ENCODE results near the gene NSD1.
"Not testable (repeated sequence)": the region's sequence is repeated elsewhere in the genome, so short reads cannot be mapped to it uniquely, and the experiment has no call there.

The NSD1 gene

GRCh38 chr5:177234841-177235240 is 101.3 kb downstream of the NSD1 start:
- DNase-seq = no peak

- no peak for DNase-seq
Observed at GRCh38 chr5:177241768-177242167, 108.2 kb downstream of the NSD1 start.

GRCh38 chr5:177242304-177242703 is 108.7 kb downstream of the NSD1 start:
- no peak for DNase-seq

- no peak for DNase-seq
Observed at GRCh38 chr5:177249761-177250537, 116.4 kb downstream of the NSD1 start.

GRCh38 chr5:177253252-177253651 is 119.7 kb downstream of the NSD1 start:
- DNase-seq = no peak

GRCh38 chr5:177256296-177256695 is 122.7 kb downstream of the NSD1 start:
- no peak for DNase-seq

- not testable (repeated sequence) for DNase-seq
Observed at GRCh38 chr5:177258711-177259110, 125.1 kb downstream of the NSD1 start.

- no peak for DNase-seq
Observed at GRCh38 chr5:177260961-177261360, 127.4 kb downstream of the NSD1 start.

- DNase-seq = no peak
Observed at GRCh38 chr5:177261510-177261909, 127.9 kb downstream of the NSD1 start.

GRCh38 chr5:177264178-177264577 is 130.6 kb downstream of the NSD1 start:
- DNase-seq = no peak

- no peak for DNase-seq
Observed at GRCh38 chr5:177265395-177265794, 131.8 kb downstream of the NSD1 start.

GRCh38 chr5:177269232-177269895 is 135.8 kb downstream of the NSD1 start:
- no peak for DNase-seq

- DNase-seq = no peak
Observed at GRCh38 chr5:177269976-177270375, 136.4 kb downstream of the NSD1 start.

GRCh38 chr5:177270653-177271052 is 137.1 kb downstream of the NSD1 start:
- no peak for DNase-seq

GRCh38 chr5:177271113-177271512 is 137.5 kb downstream of the NSD1 start:
- no peak for DNase-seq

- no peak for DNase-seq
Observed at GRCh38 chr5:177275883-177276282, 142.3 kb downstream of the NSD1 start.

GRCh38 chr5:177276886-177277285 is 143.3 kb downstream of the NSD1 start:
- no peak for DNase-seq

GRCh38 chr5:177288191-177288590 is 154.6 kb downstream of the NSD1 start:
- no peak for DNase-seq

GRCh38 chr5:177290816-177291596 is 157.4 kb downstream of the NSD1 start:
- DNase-seq = no peak

GRCh38 chr5:177291735-177292134 is 158.2 kb downstream of the NSD1 start:
- DNase-seq = no peak

- DNase-seq = no peak
Observed at GRCh38 chr5:177293819-177294581, 160.4 kb downstream of the NSD1 start.

- no peak for DNase-seq
Observed at GRCh38 chr5:177294632-177295031, 161.1 kb downstream of the NSD1 start.

GRCh38 chr5:177295924-177296323 is 162.4 kb downstream of the NSD1 start:
- no peak for DNase-seq
